Transverse colon (tissue), 4 donors: ENCODE data around the gene PLP2.

ENCODE experiments used
- CTCF ChIP-seq, 5 experiments: fragments of 200-600 bp in 3 of 5; fragments of 450-650 bp in 2 of 5; sonication (generic) in 3 of 5; IDR thresholded peaks; 1 replicate in 2 of 5; 2 replicates in 3 of 5; pipeline ENCODE4 v1.5.1; 2016 to 2017; ENCODE audit warnings: antibody characterized with exemption in 5 of 5, inconsistent platforms in 3 of 5, mild to moderate bottlenecking in 2 of 5, moderate library complexity in 1 of 5
- EP300 ChIP-seq: sonication (generic); formaldehyde crosslinking; IDR thresholded peaks from one replicate; pipeline ENCODE4 v1.6.1; 2017; ENCODE audit warnings: antibody characterized with exemption, low read depth
- POLR2A ChIP-seq: fragments of 450-650 bp; IDR thresholded peaks from one replicate; pipeline ENCODE4 v1.6.1; 2016; ENCODE audit warnings: antibody characterized with exemption, mild to moderate bottlenecking, moderate library complexity
- POLR2AphosphoS5 ChIP-seq, 3 donors: sonication (generic); formaldehyde crosslinking; IDR thresholded peaks; one replicate each; pipeline ENCODE4 v1.6.1; 2016; ENCODE audit warnings: antibody characterized with exemption in 3 of 3

- TF ChIP-seq CTCF (IDR thresholded peaks at IDR 0.05) (no peak), POLR2AphosphoS5 (IDR thresholded peaks at IDR 0.05) (no peak), POLR2A (no peak), EP300 (no peak)
Observed at GRCh38 chrX:49204709-49205108, 33.0 kb downstream of the PLP2 start.
